IMR-90 (cell line): ENCODE results near the gene RNF213. TPM values are rescaled to one million over a fixed set of nuclear protein-coding genes. Genes with fewer than 3 reads are reported as not detected.

Experiments used
- ATAC-seq: fragments of 200-7000 bp; cut with Tn5 transposase; 2 replicates; pipeline ENCODE4 v1.9.1; 2020; ENCODE audit warnings: low read depth, mild to moderate bottlenecking, moderate library complexity
- BruUV-seq: library from RNA; stranded (reverse); fragments of 400-500 nt; replicated peaks from 2 replicates; lab custom pipeline; 2021; lab: Mats Ljungman, UMichigan
- CTCF ChIA-PET: fragments of 300-600 bp; formaldehyde crosslinking; extraction: SDS; loops from one replicate; lab custom pipeline; 2021; ENCODE audit warnings: antibody characterized with exemption; lab: Yijun Ruan, JAX
- POLR2A ChIA-PET: fragments of 300-600 bp; sonication (Branson Sonifier 250); formaldehyde crosslinking; loops from one replicate; lab custom pipeline; 2022; ENCODE audit warnings: antibody characterized with exemption; ENCODE audit not compliant: unreplicated experiment; lab: Charles Lee
- DNase-seq: peaks from one replicate; pipeline ENCODE4 v3.0.0; 2013
- H2AFZ ChIP-seq: replicated peaks from 2 replicates; pipeline ENCODE3; 2013; ENCODE audit warnings: low read length, mild to moderate bottlenecking; ENCODE audit not compliant: poor library complexity
- H2AK5ac ChIP-seq: 2 replicates; pipeline ENCODE4 v1.6.1; 2013; ENCODE audit warnings: low read depth, low read length, inconsistent platforms
- H2AK9ac ChIP-seq: replicated peaks from 2 replicates; pipeline ENCODE3; 2013; ENCODE audit warnings: mild to moderate bottlenecking, low read depth, low read length, moderate library complexity; ENCODE audit not compliant: poor library complexity
- H2BK120ac ChIP-seq: 2 replicates; pipeline ENCODE4 v1.6.1; 2013; ENCODE audit warnings: low read depth, low read length, inconsistent platforms
- H2BK15ac ChIP-seq: 3 replicates; pipeline ENCODE4 v1.6.1; 2013; ENCODE audit warnings: low read depth, low read length, inconsistent platforms
- H2BK20ac ChIP-seq: 2 replicates; pipeline ENCODE4 v1.6.1; 2013; ENCODE audit warnings: low read depth, mild to moderate bottlenecking, inconsistent platforms, low read length, moderate library complexity
- H2BK5ac ChIP-seq: 2 replicates; pipeline ENCODE4 v1.6.1; 2013; ENCODE audit warnings: mild to moderate bottlenecking, low read depth, low read length, inconsistent platforms; ENCODE audit not compliant: poor library complexity, severe bottlenecking
- H3K14ac ChIP-seq: replicated peaks from 2 replicates; pipeline ENCODE4 v1.6.1; 2013; ENCODE audit warnings: low read depth, low read length, inconsistent platforms
- H3K18ac ChIP-seq: 2 replicates; pipeline ENCODE4 v1.6.1; 2013; ENCODE audit warnings: low read depth, low read length, control low read depth
- H3K23ac ChIP-seq: 2 replicates; pipeline ENCODE4 v1.6.1; 2013; ENCODE audit warnings: low read depth, low read length, inconsistent platforms
- H3K27ac ChIP-seq: 2 replicates; pipeline ENCODE4 v1.5.1; 2013; ENCODE audit warnings: mild to moderate bottlenecking, control low read depth, low read length; ENCODE audit not compliant: insufficient read depth
- H3K27me3 ChIP-seq: 2 replicates; pipeline ENCODE4 v1.6.1; 2013; ENCODE audit warnings: low read length; ENCODE audit not compliant: control insufficient read depth, insufficient read depth
- H3K36me3 ChIP-seq: 2 replicates; pipeline ENCODE4 v1.6.1; 2013; ENCODE audit warnings: low read length, mixed read lengths; ENCODE audit not compliant: control insufficient read depth, insufficient read depth
- H3K4ac ChIP-seq: 2 replicates; pipeline ENCODE4 v1.6.1; 2013; ENCODE audit warnings: low read depth, low read length, inconsistent platforms
- H3K4me1 ChIP-seq: 2 replicates; pipeline ENCODE4 v1.6.1; 2013; ENCODE audit warnings: low read length, mixed read lengths; ENCODE audit not compliant: control insufficient read depth, insufficient read depth
- H3K4me2 ChIP-seq: 2 replicates; pipeline ENCODE4 v1.6.1; 2013; ENCODE audit warnings: low read depth, mild to moderate bottlenecking, control low read depth, low read length, moderate library complexity
- H3K4me3 ChIP-seq: 2 replicates; pipeline ENCODE4 v1.5.1; 2013; ENCODE audit warnings: low read depth, mild to moderate bottlenecking, control low read depth, low read length, moderate library complexity; ENCODE audit not compliant: insufficient read depth
- H3K56ac ChIP-seq: 2 replicates; pipeline ENCODE4 v1.6.1; 2013; ENCODE audit warnings: low read length, inconsistent platforms; ENCODE audit not compliant: insufficient read depth; ENCODE audit errors: extremely low read depth
- H3K79me1 ChIP-seq, 2 experiments: 2 replicates each; pipeline ENCODE4 v1.6.1; 2013; ENCODE audit warnings: low read length in 2 of 2, inconsistent platforms in 1 of 2, low read depth in 1 of 2
- H3K9ac ChIP-seq: 2 replicates; pipeline ENCODE4 v1.6.1; 2013; ENCODE audit warnings: low read depth, low read length, control low read depth
- H3K9me1 ChIP-seq: 2 replicates; pipeline ENCODE4 v1.6.1; 2013; ENCODE audit warnings: low read length, inconsistent platforms; ENCODE audit not compliant: insufficient read depth
- H3K9me3 ChIP-seq: 2 replicates; pipeline ENCODE4 v1.6.1; 2013; ENCODE audit warnings: low read length; ENCODE audit not compliant: control insufficient read depth, insufficient read depth
- H4K20me1 ChIP-seq: 2 replicates; pipeline ENCODE4 v1.6.1; 2013; ENCODE audit warnings: low read length, inconsistent platforms; ENCODE audit not compliant: insufficient read depth
- H4K5ac ChIP-seq: 2 replicates; pipeline ENCODE4 v1.6.1; 2013; ENCODE audit warnings: mild to moderate bottlenecking, low read depth, low read length, control low read depth
- H4K8ac ChIP-seq, 2 experiments: 2 replicates each; pipeline ENCODE4 v1.6.1; 2013; ENCODE audit warnings: low read depth in 2 of 2, low read length in 2 of 2, control low read depth in 1 of 2, inconsistent platforms in 1 of 2
- H4K91ac ChIP-seq: 2 replicates; pipeline ENCODE4 v1.6.1; 2013; ENCODE audit warnings: low read depth, low read length, inconsistent platforms; ENCODE audit not compliant: insufficient read depth
- BHLHE40 ChIP-seq: fragments of 150-350 bp; IDR thresholded peaks from 2 replicates; pipeline ENCODE4 v1.6.1; 2016; ENCODE audit warnings: mild to moderate bottlenecking, low read depth, low read length
- CEBPB ChIP-seq: IDR thresholded peaks from 2 replicates; pipeline ENCODE4 v1.6.1; 2012; ENCODE audit warnings: low read depth, low read length, improper control_type of control experiment
- CHD1 ChIP-seq: IDR thresholded peaks from 2 replicates; pipeline ENCODE4 v1.6.1; 2012; ENCODE audit warnings: low read depth, low read length, improper control_type of control experiment
- CTCF ChIP-seq: conservative IDR thresholded peaks from 2 replicates; pipeline ENCODE4 v1.5.1; 2012; ENCODE audit warnings: mild to moderate bottlenecking, low read depth, low read length, improper control_type of control experiment
- ELK1 ChIP-seq: fragments of 150-350 bp; IDR thresholded peaks from 2 replicates; pipeline ENCODE4 v1.6.1; 2016; ENCODE audit warnings: low read depth, mild to moderate bottlenecking, low read length, moderate library complexity, borderline replicate concordance
- FOS ChIP-seq: fragments of 150-350 bp; IDR thresholded peaks from 2 replicates; pipeline ENCODE4 v1.6.1; 2016; ENCODE audit warnings: low read depth, low read length
- MAFK ChIP-seq: IDR thresholded peaks from 2 replicates; pipeline ENCODE4 v1.6.1; 2012; ENCODE audit warnings: low read depth, low read length, improper control_type of control experiment
- MAZ ChIP-seq: IDR thresholded peaks from 2 replicates; pipeline ENCODE4 v1.6.1; 2012; ENCODE audit warnings: low read depth, mild to moderate bottlenecking, low read length, improper control_type of control experiment, moderate library complexity, borderline replicate concordance
- MXI1 ChIP-seq: IDR thresholded peaks from 2 replicates; pipeline ENCODE4 v1.6.1; 2012; ENCODE audit warnings: low read depth, mild to moderate bottlenecking, low read length, moderate library complexity, borderline replicate concordance
- NFE2L2 ChIP-seq: fragments of 150-350 bp; IDR thresholded peaks from 2 replicates; pipeline ENCODE4 v1.6.1; 2016; ENCODE audit warnings: low read depth, mild to moderate bottlenecking, low read length
- POLR2A ChIP-seq: IDR thresholded peaks from 2 replicates; pipeline ENCODE4 v1.6.1; 2012; ENCODE audit warnings: mild to moderate bottlenecking, low read depth, low read length
- RAD21 ChIP-seq: IDR thresholded peaks from 2 replicates; pipeline ENCODE4 v1.6.1; 2012; ENCODE audit warnings: low read length, improper control_type of control experiment
- RCOR1 ChIP-seq: IDR thresholded peaks from 2 replicates; pipeline ENCODE4 v1.6.1; 2012; ENCODE audit warnings: mild to moderate bottlenecking, low read length, improper control_type of control experiment; ENCODE audit not compliant: insufficient replicate concordance
- RFX5 ChIP-seq: IDR thresholded peaks from 2 replicates; pipeline ENCODE4 v1.8.0; 2012; ENCODE audit warnings: low read depth, mild to moderate bottlenecking, low read length, moderate library complexity
- SMC3 ChIP-seq: fragments of 150-350 bp; IDR thresholded peaks from 2 replicates; pipeline ENCODE4 v1.6.1; 2016; ENCODE audit warnings: low read depth, mild to moderate bottlenecking, antibody characterized with exemption, low read length, moderate library complexity
- WGBS, 2 experiments: methylation state at CpG; one replicate each; pipeline versions ENCODE4 v1.1.5 to v1.1.7; 2013; ENCODE audit warnings: missing lambda C conversion rate in 2 of 2; ENCODE audit not compliant: insufficient read length in 1 of 2; ENCODE audit errors: extremely low coverage in 2 of 2; 5-methylcytosine and 5-hydroxymethylcytosine counted together
- dilution Hi-C: fragments of 300-500 bp; cut with HindIII; formaldehyde crosslinking; loops from one replicate; pipeline ENCODE4 v1.14.3; 2018; ENCODE audit warnings: low sequenced_read_pairs; ENCODE audit not compliant: unreplicated experiment
- in situ Hi-C: fragments of 300-500 bp; cut with MboI; formaldehyde crosslinking; loops from 3 replicates; pipeline ENCODE4 v1.14.3; 2019; ENCODE audit warnings: low sequenced_read_pairs, inconsistent platforms, mixed read lengths
- intact Hi-C: fragments of 100-400 bp; cut with micrococcal nuclease; formaldehyde crosslinking; loops from 2 replicates; pipeline ENCODE4 v1.10.0; 2022
- polyA plus RNA-seq, 3 experiments: library from polyadenylated mRNA; depleted of rRNA; stranded (reverse); fragments of >200 nt; gene quantifications; 2 replicates each; pipeline ENCODE4 v1.2.3, GENCODE V29; 2012; ENCODE audit warnings: low replicate concordance in 1 of 3
- total RNA-seq: library from RNA; depleted of rRNA; stranded (reverse); fragments of >200 nt; gene quantifications from 2 replicates; pipeline ENCODE4 v1.2.3, GENCODE V29; 2012
- TF ChIP-seq, protein P1 (sequence below): fragments of 150-350 bp; IDR thresholded peaks from 2 replicates; pipeline ENCODE4 v1.6.1; 2017; ENCODE audit warnings: mild to moderate bottlenecking, antibody characterized with exemption, low read length, low read depth

RNF213 gene
- total and polyA plus RNA-seq, 2 of the 4 experiments (the other 2 are of a cell fraction): 23.4 to 36.0 TPM

GRCh38 chr17:80380555-80381002 is 119.9 kb downstream of the RNF213 start:
- POLR2A ChIA-PET: no interaction called here

More at GRCh38 chr17:80380555-80381002, 119.9 kb downstream of the RNF213 start:
- H4K20me1 ChIP-seq: no peaks in the 10 kb centered on the region
- no peak overlapping the region for H4K91ac ChIP-seq
- ATAC-seq (no peak), DNase-seq (no peak)
- no peaks in the 10 kb centered on the region for H3K27me3 ChIP-seq
- no peak overlapping the region for H2AK9ac ChIP-seq
- H3K14ac ChIP-seq: no peak overlapping the region
- TF ChIP-seq CHD1 (no peak), CTCF (no peak), RFX5 (no peak), POLR2A (no peak), FOS (no peak), SMC3 (no peak), ELK1 (no peak), MAFK (no peak), RCOR1 (no peak), CEBPB (no peak), MAZ (no peak), MXI1 (no peak), NFE2L2 (no peak), RAD21 (no peak), BHLHE40 (no peak)
- TF ChIP-seq, protein P1, sequence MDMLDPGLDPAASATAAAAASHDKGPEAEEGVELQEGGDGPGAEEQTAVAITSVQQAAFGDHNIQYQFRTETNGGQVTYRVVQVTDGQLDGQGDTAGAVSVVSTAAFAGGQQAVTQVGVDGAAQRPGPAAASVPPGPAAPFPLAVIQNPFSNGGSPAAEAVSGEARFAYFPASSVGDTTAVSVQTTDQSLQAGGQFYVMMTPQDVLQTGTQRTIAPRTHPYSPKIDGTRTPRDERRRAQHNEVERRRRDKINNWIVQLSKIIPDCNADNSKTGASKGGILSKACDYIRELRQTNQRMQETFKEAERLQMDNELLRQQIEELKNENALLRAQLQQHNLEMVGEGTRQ: no peak
- no peaks in the 10 kb centered on the region for H3K4me1 ChIP-seq
- peaks cover 0 to 7% of the 10 kb centered on the region in 2 experiments; a peak in 1 of 4 replicates for H3K79me1 ChIP-seq
- peak overlapping the region; percentile 19 for H2AFZ ChIP-seq
- dilution Hi-C loops (no loop called here), intact Hi-C loops (no loop called here), in situ Hi-C loops (no loop called here)
- H3K36me3 ChIP-seq: peaks cover 77% of the 10 kb centered on the region
- H4K5ac ChIP-seq: no peak overlapping the region
- H3K4ac ChIP-seq: no peak overlapping the region
- no peak overlapping the region for H3K56ac ChIP-seq
- BruUV-seq: no TSS peak
- no peak overlapping the region for H3K23ac ChIP-seq
- no peak overlapping the region for H2AK5ac ChIP-seq
- H4K8ac ChIP-seq: no peak overlapping the region
- no peak overlapping the region for H2BK120ac ChIP-seq
- no peak overlapping the region for H2BK15ac ChIP-seq
- H3K4me3 ChIP-seq: no peak overlapping the region
- H3K27ac ChIP-seq: no peak overlapping the region
- no peak overlapping the region for H3K18ac ChIP-seq
- no peaks in the 10 kb centered on the region for H3K9me3 ChIP-seq
- no peak overlapping the region for H2BK20ac ChIP-seq
- WGBS, 2 experiments: 91% methylated on average over 15 of the region's 21 CpGs; no CpG with 5 or more reads in 1 of the 2 experiments
- CTCF ChIA-PET: no interaction called here
- H3K9ac ChIP-seq: no peak overlapping the region
- peaks cover 6% of the 10 kb centered on the region; the same call in 1 of the 2 replicates for H3K9me1 ChIP-seq
- no peak overlapping the region for H3K4me2 ChIP-seq
- no peak overlapping the region for H2BK5ac ChIP-seq
